ENCODE data around the gene ETHE1.
"Not testable (repeated sequence)": the region's sequence is repeated elsewhere in the genome, so short reads cannot be mapped to it uniquely, and the experiment has no call there.

ETHE1 gene

DNA sequence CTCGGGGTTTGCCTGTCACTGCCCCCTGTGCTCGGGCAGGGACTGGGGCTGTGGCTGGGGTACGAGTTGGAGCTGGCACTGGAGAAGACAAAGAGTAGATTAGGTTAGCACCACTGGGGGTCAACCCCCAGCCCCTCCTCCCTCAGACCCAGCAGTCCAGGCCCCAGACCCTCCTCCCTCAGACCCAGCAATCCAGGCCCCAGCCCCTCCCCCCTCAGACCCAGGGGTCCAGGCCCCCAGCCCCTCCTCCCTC is 25.1 kb upstream of the ETHE1 start:
- no peaks in the 10 kb centered on the region for H3K79me2 ChIP-seq (ENCODE audit: insufficient read depth, low read length)

DNA sequence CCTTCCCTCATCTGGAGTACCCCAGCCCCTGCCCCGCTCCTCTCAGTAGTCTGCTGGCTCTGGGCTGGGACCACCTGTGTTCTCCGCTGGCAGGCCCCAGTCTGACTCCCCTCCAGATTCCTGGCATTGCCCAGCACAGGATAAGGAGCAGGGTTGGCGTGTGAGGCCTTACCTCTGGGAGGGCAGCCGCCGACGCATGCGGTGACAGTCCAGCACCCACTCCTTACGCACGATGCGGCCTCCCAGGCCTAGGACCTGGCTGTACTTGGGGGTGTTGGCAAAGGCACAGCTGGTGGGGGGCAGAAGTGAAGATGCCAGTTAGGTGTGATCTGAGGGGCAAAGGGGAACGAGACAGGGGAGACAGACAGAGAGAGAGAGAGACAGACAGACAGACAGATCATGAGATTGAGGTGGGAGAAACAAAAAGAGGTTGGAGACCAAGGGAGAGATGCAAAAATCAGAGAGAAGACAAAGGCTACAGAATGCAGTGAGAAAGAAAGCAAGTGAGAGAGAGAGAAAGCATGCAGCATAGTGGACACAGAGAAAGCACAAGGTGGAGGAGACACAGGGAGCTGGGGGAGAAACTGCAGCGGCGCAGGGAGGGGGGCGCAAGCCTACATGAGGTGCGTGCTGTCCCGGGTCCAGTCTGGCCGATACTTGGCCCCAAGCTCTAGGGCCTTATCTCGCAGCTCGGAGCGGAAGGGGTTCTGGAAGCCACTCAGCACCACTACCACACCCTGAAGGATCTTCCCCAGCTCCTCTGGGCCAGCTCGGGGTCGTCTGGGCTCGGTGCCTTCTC is 24.6 kb upstream of the ETHE1 start:
- TF ChIP-seq, protein P1, sequence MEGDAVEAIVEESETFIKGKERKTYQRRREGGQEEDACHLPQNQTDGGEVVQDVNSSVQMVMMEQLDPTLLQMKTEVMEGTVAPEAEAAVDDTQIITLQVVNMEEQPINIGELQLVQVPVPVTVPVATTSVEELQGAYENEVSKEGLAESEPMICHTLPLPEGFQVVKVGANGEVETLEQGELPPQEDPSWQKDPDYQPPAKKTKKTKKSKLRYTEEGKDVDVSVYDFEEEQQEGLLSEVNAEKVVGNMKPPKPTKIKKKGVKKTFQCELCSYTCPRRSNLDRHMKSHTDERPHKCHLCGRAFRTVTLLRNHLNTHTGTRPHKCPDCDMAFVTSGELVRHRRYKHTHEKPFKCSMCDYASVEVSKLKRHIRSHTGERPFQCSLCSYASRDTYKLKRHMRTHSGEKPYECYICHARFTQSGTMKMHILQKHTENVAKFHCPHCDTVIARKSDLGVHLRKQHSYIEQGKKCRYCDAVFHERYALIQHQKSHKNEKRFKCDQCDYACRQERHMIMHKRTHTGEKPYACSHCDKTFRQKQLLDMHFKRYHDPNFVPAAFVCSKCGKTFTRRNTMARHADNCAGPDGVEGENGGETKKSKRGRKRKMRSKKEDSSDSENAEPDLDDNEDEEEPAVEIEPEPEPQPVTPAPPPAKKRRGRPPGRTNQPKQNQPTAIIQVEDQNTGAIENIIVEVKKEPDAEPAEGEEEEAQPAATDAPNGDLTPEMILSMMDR (IDR thresholded peaks at IDR 0.05; ENCODE audit: insufficient read depth, low read length, poor library complexity, severe bottlenecking) = no peak
- no peak for TF ChIP-seq EZH2phosphoT487 (conservative IDR thresholded peaks at IDR 0.05; ENCODE audit: low read length)
- Histone ChIP-seq H3K36me3 (ENCODE audit: low read length) (no peaks in the 10 kb centered on the region), H4K20me1 (ENCODE audit: low read depth, low read length) (no peaks in the 10 kb centered on the region), H3K4me2 (ENCODE audit: low read depth, low read length, poor library complexity, severe bottlenecking) (no peak overlapping the region), H2AFZ (ENCODE audit: low read depth, low read length, severe bottlenecking) (no peak overlapping the region), H3K9me2 (replicated peaks; ENCODE audit: insufficient read depth, low read length) (no peaks in the 10 kb centered on the region), H3K27me3 (ENCODE audit: low read length) (no peaks in the 10 kb centered on the region), H3K4me3 (ENCODE audit: insufficient read depth, low read length, poor library complexity, severe bottlenecking) (no peak overlapping the region), H3K9ac (ENCODE audit: low read length) (no peak overlapping the region), H3F3A (ENCODE audit: insufficient read depth) (no peaks in the 10 kb centered on the region), H3K27ac (ENCODE audit: low read depth, low read length) (no peak overlapping the region), H3K9me3 (ENCODE audit: insufficient read depth, low read length) (no peaks in the 10 kb centered on the region), H3K79me2 (ENCODE audit: insufficient read depth, low read length) (no peaks in the 10 kb centered on the region)

More for the DNA sequence above, 25.1 kb upstream of the ETHE1 start:
- no peak for TF ChIP-seq EZH2phosphoT487 (conservative IDR thresholded peaks at IDR 0.05; ENCODE audit: low read length)
- TF ChIP-seq, protein P1 (IDR thresholded peaks at IDR 0.05; ENCODE audit: insufficient read depth, low read length, poor library complexity, severe bottlenecking) = no peak
- no peak overlapping the region for H3K4me3 ChIP-seq (ENCODE audit: insufficient read depth, low read length, poor library complexity, severe bottlenecking)
- no peaks in the 10 kb centered on the region for H3K36me3 ChIP-seq (ENCODE audit: low read length)
- H2AFZ ChIP-seq (ENCODE audit: low read depth, low read length, severe bottlenecking) = no peak overlapping the region
- no peaks in the 10 kb centered on the region for H3K9me3 ChIP-seq (ENCODE audit: insufficient read depth, low read length)
- H3K9ac ChIP-seq (ENCODE audit: low read length) = no peak overlapping the region
- H4K20me1 ChIP-seq (ENCODE audit: low read depth, low read length) = no peaks in the 10 kb centered on the region
- no peaks in the 10 kb centered on the region for H3F3A ChIP-seq (ENCODE audit: insufficient read depth)
- no peak overlapping the region for H3K4me2 ChIP-seq (ENCODE audit: low read depth, low read length, poor library complexity, severe bottlenecking)
- no peak overlapping the region for H3K27ac ChIP-seq (ENCODE audit: low read depth, low read length)
- no peaks in the 10 kb centered on the region for H3K9me2 ChIP-seq (replicated peaks; ENCODE audit: insufficient read depth, low read length)
- no peaks in the 10 kb centered on the region for H3K27me3 ChIP-seq (ENCODE audit: low read length)

DNA sequence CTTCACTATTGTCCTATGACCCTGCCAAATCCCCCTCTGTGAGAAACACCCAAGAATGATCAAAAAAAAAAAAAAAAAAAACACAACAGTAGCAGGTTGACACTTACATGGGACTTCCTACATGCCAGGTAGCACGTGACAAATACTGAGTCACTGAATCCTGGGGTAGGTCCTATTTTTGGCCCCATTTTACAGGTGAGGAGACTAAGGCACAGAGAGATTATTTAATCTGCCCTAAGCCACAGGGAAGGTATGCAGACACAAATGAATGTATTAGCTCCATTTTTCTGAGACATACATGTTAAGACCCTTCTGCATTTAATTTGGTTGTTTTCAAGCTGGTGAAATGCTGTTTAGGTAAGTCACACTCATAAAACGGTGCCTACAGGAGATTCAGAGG is 21.7 kb upstream of the ETHE1 start:
- no peak overlapping the region for H2AFZ ChIP-seq (ENCODE audit: low read depth, low read length, severe bottlenecking)
- no peak overlapping the region for H3K4me2 ChIP-seq (ENCODE audit: low read depth, low read length, poor library complexity, severe bottlenecking)
- H3K27ac ChIP-seq (ENCODE audit: low read depth, low read length) = no peak overlapping the region
- H3K9ac ChIP-seq (ENCODE audit: low read length) = no peak overlapping the region
- H3K9me2 ChIP-seq (replicated peaks; ENCODE audit: insufficient read depth, low read length) = no peaks in the 10 kb centered on the region
- TF ChIP-seq, protein P1 (IDR thresholded peaks at IDR 0.05; ENCODE audit: insufficient read depth, low read length, poor library complexity, severe bottlenecking) = no peak
- TF ChIP-seq EZH2phosphoT487 (conservative IDR thresholded peaks at IDR 0.05; ENCODE audit: low read length) = no peak
- H3K27me3 ChIP-seq (ENCODE audit: low read length) = no peaks in the 10 kb centered on the region
- H3F3A ChIP-seq (ENCODE audit: insufficient read depth) = no peaks in the 10 kb centered on the region
- H3K36me3 ChIP-seq (ENCODE audit: low read length) = no peaks in the 10 kb centered on the region
- no peaks in the 10 kb centered on the region for H4K20me1 ChIP-seq (ENCODE audit: low read depth, low read length)
- no peaks in the 10 kb centered on the region for H3K9me3 ChIP-seq (ENCODE audit: insufficient read depth, low read length)
- H3K79me2 ChIP-seq (ENCODE audit: insufficient read depth, low read length) = no peaks in the 10 kb centered on the region
- no peak overlapping the region for H3K4me3 ChIP-seq (ENCODE audit: insufficient read depth, low read length, poor library complexity, severe bottlenecking)

DNA sequence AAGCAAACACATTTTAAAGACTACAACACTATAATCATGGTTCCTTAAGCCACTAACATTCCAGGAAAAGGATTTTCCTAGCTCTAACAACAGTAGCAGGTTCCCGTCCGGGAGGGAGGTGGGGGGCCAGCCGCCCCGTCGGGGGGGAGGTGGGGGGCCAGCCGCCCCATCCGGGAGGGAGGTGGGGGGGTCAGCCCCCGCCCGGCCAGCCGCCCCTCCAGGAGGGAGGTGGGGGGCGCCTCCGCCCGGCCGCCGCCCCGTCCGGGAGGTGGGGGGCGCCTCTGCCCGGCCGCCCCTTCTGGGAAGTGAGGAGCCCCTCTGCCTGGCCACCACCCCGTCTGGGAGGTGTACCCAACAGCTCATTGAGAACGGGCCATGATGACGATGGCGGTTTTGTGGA is 20.9 kb upstream of the ETHE1 start:
- H3K9ac ChIP-seq (ENCODE audit: low read length); H3K27me3 ChIP-seq (ENCODE audit: low read length); H3K79me2 ChIP-seq (ENCODE audit: insufficient read depth, low read length); H3F3A ChIP-seq (ENCODE audit: insufficient read depth); H3K9me2 ChIP-seq (replicated peaks; ENCODE audit: insufficient read depth, low read length); H3K36me3 ChIP-seq (ENCODE audit: low read length); H4K20me1 ChIP-seq (ENCODE audit: low read depth, low read length); H3K9me3 ChIP-seq (ENCODE audit: insufficient read depth, low read length); H3K4me2 ChIP-seq (ENCODE audit: low read depth, low read length, poor library complexity, severe bottlenecking); H3K27ac ChIP-seq (ENCODE audit: low read depth, low read length); H2AFZ ChIP-seq (ENCODE audit: low read depth, low read length, severe bottlenecking); H3K4me3 ChIP-seq (ENCODE audit: insufficient read depth, low read length, poor library complexity, severe bottlenecking): not testable (repeated sequence)

All from SU-DHL-6 (cell line).